ENCODE results near the gene SACS.

The SACS gene

GRCh38 chr13:23377579-23377978 is 55.9 kb downstream of the SACS start:
- DNase-seq (ENCODE audit: low spot score) = no peak
- in situ Hi-C loops (cut with MboI; ENCODE audit: low pct_unique_long_range_greater_than_20kb, low sequenced_read_pairs, unreplicated experiment) = no loop called here

GRCh38 chr13:23375001-23375971 is 58.2 kb downstream of the SACS start:
- in situ Hi-C loops (cut with MboI; ENCODE audit: low pct_unique_long_range_greater_than_20kb, low sequenced_read_pairs, unreplicated experiment) = no loop called here
- peak; percentile 34 for TF ChIP-seq CTCF (IDR thresholded peaks at IDR 0.05; ENCODE audit: extremely low read depth, insufficient read depth, missing control alignments)
- peak; percentile 99 for DNase-seq (ENCODE audit: low spot score)

More at GRCh38 chr13:23377579-23377978, 55.9 kb downstream of the SACS start:
- no peak for TF ChIP-seq CTCF (IDR thresholded peaks at IDR 0.05; ENCODE audit: extremely low read depth, insufficient read depth, missing control alignments)

- peak; percentile 18 for DNase-seq (ENCODE audit: low spot score)
- TF ChIP-seq CTCF (IDR thresholded peaks at IDR 0.05; ENCODE audit: extremely low read depth, insufficient read depth, missing control alignments) = no peak
- in situ Hi-C loops (cut with MboI; ENCODE audit: low pct_unique_long_range_greater_than_20kb, low sequenced_read_pairs, unreplicated experiment) = loop anchor here (25.0 kb wide), 1 partner anchor 515 kb away; the partner anchor contains the start of genes C1QTNF9B and MIPEP
Observed at GRCh38 chr13:23372264-23372906, 61.1 kb downstream of the SACS start.

GRCh38 chr13:23367907-23368306 is 65.6 kb downstream of the SACS start:
- no peak for DNase-seq (ENCODE audit: low spot score)
- in situ Hi-C loops (cut with MboI; ENCODE audit: low pct_unique_long_range_greater_than_20kb, low sequenced_read_pairs, unreplicated experiment) = loop anchor here (25.0 kb wide), 1 partner anchor 519 kb away; the partner anchor contains the start of genes C1QTNF9B and MIPEP
- TF ChIP-seq CTCF (IDR thresholded peaks at IDR 0.05; ENCODE audit: extremely low read depth, insufficient read depth, missing control alignments) = no peak

- TF ChIP-seq CTCF (IDR thresholded peaks at IDR 0.05; ENCODE audit: extremely low read depth, insufficient read depth, missing control alignments) = no peak
- DNase-seq (ENCODE audit: low spot score) = no peak
- in situ Hi-C loops (cut with MboI; ENCODE audit: low pct_unique_long_range_greater_than_20kb, low sequenced_read_pairs, unreplicated experiment) = loop anchor here (25.0 kb wide), 1 partner anchor 522 kb away; the partner anchor contains the start of genes C1QTNF9B and MIPEP
Observed at GRCh38 chr13:23365652-23366051, 67.8 kb downstream of the SACS start.

GRCh38 chr13:23359882-23360281 is 73.6 kb downstream of the SACS start:
- no peak for TF ChIP-seq CTCF (IDR thresholded peaks at IDR 0.05; ENCODE audit: extremely low read depth, insufficient read depth, missing control alignments)
- in situ Hi-C loops (cut with MboI; ENCODE audit: low pct_unique_long_range_greater_than_20kb, low sequenced_read_pairs, unreplicated experiment) = loop anchor here (25.0 kb wide), 1 partner anchor 527 kb away; the partner anchor contains the start of genes C1QTNF9B and MIPEP
- no peak for DNase-seq (ENCODE audit: low spot score)

All from GM13977 (cell line).